Dedifferentiated amniotic fluid mesenchymal stem cell (primary cell): ENCODE data around the gene ARGLU1.
"Not testable (repeated sequence)": the region's sequence is repeated elsewhere in the genome, so short reads cannot be mapped to it uniquely, and the experiment has no call there.

Experiments
- DNase-seq: peaks from one replicate; pipeline ENCODE4 v3.0.0-alpha.2; 2016; ENCODE audit errors: extremely low spot score

ARGLU1 gene, protein sequence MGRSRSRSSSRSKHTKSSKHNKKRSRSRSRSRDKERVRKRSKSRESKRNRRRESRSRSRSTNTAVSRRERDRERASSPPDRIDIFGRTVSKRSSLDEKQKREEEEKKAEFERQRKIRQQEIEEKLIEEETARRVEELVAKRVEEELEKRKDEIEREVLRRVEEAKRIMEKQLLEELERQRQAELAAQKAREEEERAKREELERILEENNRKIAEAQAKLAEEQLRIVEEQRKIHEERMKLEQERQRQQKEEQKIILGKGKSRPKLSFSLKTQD

DNA sequence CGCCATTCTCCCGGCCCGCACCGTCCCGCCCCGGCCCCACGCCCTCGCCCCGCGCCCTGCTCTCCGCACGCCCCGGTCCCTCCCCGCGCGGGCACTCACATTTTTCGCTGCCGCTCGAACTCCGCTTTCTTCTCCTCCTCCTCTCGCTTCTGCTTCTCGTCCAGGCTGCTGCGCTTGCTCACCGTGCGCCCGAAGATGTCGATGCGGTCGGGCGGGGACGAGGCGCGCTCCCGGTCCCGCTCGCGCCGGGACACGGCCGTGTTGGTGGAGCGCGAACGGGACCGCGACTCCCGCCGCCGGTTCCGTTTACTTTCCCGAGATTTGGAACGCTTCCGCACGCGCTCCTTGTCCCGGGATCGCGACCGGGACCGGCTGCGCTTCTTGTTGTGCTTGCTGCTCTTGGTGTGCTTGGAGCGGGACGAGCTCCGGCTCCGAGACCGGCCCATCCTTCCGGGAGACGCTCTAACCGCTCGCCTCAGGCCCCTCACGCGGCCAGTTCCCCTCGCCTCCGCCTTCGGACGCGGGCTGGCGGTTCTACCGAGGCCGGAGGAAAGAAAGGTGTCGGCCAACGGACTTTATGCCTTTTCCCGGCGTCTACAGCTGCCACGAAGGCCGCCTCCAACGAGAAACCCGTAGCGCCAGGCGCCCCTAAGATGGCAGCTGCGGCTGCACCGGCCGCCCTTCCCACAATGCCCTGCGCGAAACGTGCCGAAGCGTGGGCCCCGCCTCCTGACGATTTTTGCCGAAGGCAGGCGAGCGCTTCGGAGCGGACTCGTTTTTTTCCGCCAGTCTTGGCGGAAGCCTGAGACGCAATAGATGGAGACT, at the start of gene ARGLU1:
Gene ARGLU1 (minus strand): TSS at position 664 of the 825 bp plus-strand sequence. CDS start 218 bp downstream, at position 446.
- peak; percentile 93 for DNase-seq

DNA sequence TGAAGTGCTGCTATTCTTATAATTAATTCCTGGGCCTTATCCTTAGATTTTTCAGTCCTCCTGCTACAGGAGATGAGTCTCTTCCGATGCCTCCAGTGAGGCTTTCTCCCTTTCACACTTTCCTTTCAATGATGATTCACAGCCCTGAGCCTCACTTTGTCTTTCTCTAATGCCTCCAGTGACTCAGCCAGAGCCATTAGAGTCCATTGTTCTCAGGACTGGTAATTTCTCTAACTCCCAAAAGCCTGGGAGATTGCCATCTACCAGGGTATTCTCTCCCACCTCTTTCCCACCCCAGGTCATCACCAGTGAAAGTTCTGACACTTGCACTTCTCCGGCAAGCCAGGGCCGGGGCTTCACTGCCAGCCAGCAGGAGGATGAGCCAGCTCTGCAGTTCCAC, 49.6 kb upstream of the ARGLU1 start:
- no peak for DNase-seq

DNA sequence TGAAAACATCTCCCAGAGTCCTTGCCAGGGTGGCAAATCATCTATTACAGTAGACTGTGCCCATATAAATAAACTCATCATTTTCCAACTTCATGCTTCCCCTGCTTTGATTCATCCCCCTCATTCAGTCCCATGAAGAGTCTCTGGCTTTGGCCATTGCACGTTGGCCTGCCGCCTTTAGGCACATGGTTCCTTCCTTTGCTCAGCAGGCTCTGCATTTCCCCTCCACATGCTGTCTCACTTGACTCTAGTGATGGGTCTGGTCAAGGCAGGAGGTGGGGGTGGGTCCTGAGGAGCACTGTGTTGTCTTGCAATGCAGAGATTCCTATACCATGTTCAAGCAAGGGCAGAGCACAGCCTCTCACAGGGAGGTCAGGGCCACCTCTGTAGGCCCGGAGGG, 48.8 kb upstream of the ARGLU1 start:
- no peak for DNase-seq

DNA sequence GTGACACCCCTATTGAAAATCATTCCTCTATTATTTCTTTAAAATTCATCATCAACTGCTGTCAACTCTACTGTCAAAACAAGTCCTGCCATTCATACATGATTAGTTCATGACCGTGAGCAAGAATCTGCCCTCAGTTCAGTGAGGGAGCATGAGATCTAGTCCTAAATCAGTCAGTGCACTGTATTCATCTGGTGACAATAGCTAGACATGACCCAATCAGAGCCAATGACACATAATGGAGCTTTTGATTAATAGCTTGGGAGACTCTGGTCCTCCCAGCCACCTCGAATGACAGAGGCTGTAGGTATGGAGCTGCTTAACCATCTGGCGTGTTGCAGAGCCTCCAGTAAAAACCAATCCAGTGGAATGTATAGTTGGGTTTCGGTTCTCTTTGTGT, 46.9 kb upstream of the ARGLU1 start:
- no peak for DNase-seq

DNA sequence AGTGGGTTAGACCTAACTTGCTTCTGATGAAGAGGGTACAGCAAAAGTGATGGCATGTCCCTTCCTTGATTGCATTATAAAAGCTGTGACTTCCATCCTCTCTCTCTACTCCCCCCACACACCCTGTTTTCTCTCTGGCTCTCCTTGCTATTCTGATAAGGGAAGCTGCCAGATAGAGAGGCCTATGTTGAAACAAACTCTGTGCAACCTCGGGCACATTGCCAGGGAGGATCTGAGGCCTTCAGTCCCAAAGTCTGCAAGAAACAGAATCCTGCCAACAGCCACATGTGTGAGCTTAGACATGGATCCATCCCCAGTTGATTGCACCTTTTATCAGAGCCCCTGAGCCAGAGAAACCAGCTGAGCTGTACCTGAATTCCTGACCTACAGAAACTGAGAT, 44.8 kb upstream of the ARGLU1 start:
- no peak for DNase-seq

DNA sequence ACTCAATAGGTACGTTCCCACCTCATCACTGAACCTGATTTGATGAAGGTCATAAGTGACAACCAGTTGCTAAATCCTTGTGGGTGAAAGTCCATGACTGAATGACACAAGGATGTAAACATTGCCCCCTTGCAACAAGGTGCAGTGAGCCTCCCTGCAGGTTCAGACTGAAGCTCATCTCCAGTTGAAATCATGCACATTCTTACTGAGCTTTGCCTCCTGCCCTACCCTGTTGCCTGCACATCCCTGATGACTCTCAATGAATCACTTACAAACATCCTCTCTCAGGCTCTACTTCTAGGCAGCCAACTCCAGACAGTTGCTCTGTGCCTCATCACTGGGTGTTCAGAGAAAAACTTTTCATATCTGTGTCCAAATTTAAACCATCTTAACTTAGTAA, 42.5 kb upstream of the ARGLU1 start:
- DNase-seq: no peak

DNA sequence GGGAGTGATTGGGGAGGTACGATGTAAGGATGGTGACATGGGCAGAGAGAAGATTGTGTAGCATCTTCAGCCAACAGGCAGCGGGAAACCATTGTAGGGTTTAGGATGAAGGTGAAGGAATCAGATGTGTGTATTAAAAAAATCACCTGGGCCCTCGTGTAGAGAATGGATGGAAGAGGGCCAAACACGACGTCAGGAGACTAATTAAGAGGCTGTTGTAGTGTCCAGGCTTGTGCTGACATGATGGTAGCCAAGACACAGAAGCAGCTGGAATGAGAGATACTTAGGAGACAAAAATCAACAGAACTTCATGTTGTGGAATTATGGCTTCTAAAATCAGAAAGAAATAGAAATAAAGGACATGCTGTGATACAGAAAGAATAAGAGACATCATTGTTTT, 41.2 kb upstream of the ARGLU1 start:
- DNase-seq: no peak

DNA sequence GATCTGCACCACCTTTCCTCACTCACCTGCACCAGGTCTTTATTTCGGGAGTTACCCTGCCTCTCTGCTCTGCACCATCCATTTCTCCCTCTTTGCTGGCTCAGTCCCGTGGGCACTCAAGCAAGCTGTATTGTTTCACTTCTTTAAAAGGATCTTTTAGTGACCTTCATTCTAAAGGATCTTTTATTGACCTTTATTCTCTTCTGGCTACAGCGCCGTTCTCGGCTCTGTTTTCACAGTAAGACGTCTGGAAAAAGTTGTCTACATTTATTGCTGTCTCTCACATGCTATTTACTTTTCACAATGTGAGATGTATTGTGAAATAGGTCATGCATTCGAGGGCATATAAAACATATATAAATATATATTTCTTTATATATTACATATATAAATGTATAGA, 35.6 kb upstream of the ARGLU1 start:
- DNase-seq: no peak

DNA sequence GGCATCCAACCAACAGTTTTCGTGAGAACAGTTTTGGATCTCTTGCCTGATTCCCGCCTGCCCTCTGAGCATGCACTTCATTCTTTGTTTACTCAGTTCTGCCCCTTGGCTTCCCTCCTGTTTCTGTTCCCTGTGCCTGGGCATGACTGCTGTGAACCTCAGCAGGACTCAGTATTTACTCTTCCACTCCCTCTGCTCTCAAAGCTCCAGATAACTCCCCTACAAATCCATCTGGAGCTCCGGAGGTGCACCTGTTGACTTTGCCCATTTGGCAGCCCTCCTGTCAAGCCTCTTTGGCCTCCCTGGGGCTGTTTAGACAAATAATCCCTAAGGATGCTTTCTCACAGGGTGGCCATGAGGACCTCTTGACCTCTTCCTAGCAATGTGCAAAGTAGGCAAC, 34.2 kb upstream of the ARGLU1 start:
- no peak for DNase-seq

DNA sequence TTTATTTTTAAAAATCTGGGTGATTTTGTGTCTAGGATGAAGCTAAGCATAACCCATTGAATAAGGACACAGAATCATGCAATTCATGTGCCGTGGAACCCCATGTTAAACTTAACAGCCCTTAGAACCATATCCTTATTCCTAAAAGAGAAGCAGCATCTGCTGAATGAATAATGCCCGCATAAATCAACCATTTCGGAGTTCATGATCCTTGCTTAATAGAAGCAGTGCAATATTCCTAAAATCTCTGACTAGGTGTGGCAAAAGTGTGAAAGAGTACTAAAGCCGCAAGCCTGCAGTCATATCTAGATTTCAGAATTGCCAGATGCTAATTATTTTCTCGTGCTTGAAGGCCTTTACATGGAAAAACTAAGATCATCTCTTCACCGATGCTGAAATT, 33.6 kb upstream of the ARGLU1 start:
- DNase-seq: no peak

DNA sequence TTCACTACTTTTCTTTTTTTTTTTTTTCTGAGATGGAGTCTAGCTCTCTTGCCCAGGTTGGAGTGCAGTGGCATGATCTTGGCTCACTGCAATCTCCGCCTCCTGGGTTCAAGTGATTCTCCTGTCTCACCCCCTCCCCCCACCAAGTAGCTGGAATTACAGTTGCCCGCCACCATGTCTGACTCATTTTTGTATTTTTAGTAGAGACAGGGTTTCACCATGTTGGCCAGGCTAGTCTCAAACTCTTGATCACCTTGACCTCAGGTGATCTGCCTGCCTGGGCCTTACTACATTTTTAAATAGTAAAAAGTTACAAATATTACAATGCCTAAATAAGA, 32.8 kb upstream of the ARGLU1 start:
- not testable (repeated sequence) for DNase-seq

DNA sequence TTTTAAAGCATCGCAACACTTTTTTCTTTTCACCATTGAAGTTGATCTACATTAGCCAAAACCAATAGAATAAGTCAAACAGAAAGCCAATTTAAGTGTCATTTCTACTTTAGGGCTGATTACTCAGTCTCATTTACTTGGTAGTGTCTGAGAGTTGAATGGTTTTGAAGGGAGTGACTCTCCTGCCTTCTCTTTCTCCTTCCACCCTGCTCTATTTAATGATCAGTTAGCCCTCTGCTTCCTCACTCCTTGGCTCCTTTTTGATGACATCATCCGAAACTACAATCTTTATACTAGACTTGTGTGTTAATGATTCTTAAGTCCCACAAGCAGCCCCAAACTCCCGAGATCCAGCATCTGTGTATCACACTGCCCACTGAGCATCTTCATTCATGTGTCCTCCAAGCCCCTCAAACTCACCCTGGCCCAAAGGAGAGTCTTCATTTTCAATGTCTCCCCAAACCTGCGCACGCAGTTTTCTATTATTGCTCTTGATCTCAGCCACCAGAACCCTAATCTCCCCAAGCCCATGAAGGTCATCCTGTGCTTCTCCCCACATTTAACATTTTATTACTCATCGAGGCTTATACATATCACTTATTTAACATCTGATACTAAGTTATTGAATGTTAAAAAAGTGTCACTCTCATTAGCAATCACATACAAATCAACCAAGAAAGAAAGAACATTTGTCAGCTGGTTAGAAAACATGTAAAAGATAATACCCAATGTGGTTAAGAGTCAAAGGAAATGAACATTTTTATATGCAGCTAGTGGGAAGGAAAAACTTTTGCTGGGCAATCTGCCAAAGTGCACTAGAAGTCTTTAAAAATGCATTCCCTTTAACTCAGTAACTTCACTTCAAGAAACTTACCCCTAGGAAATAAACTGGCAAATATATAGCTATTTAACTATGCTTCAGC, 32.2 kb upstream of the ARGLU1 start:
- DNase-seq: peak; percentile 71

DNA sequence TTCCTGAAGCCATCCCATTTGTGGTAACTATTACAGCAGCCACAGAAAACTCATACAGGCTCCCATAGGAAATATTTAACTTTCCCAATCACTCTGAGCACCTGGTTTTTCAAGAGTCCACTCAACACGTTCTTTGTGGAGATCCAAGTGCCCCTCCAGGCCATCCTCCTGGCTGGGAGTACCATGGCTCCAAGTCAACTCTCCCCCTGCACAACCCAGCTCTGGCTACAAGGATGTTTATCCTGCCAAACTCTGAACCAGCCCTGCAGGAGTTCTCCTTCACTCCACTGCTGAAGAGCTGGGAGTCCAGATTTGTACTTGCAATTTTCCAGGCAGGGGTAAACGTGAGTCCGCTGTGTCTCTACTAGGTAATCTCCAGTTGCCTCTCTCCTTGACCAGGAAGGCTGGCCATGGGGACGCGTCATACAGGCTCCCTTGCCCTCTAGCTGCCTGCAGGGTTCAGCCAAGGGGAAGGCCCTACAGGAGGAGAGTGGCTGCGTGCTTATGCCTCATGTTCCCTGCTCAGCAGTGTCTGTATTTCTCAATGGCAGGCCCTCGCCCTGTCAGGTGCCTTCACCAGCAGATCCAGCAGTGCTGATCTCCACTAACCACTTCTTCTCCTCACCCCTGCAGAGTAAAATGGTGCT, 29.9 kb upstream of the ARGLU1 start:
- DNase-seq: no peak

DNA sequence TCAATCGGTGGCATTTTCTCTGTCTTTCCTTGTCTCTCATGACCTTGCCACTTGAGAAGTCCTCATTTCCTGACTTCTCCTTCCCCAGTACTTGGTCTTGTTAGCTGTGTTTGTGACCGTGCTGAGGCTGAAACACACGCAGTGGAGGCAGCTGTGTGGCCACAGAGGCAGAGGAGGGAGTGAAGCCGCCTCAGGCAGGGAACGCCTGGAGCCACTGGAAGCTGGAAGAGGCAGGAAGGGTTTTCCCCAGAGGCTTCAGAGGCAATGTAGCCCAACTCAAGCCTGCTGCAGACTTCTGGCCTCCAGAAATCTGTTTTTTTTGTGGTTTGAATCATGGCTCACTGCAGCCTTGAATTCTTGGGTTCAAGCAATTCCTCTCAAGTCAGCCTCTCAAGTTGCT, 29.2 kb upstream of the ARGLU1 start:
- DNase-seq: no peak

DNA sequence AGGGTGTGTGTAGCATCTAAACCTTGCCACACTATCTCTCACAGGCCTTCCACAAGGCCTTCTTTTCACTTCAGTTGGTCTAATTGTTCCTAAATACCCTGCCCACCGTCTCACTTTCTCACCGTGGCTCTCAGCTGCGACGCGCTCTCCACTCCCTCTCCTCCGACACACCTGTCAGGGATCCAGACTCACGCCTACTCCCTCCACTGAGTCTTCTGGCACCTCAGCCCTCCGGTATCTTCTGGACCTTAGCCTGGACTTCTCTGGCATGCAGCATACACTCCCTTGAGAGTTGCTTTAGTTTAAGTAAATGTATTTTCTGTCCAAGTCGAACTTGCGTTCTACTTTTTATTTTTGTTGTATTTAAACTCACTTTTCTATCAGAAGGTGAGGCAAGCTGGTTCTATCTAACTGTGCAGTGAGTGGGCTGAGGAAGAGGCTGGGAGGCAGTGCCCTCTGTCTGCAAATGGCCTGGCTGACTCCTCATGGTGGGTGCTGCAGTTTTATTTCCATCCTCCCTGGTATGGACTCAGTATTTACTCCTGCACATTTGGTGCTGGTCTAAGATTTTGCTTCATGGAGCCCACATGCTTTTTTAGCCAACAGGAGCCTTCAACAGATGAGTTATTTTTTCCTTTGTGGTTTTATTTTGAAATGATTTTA, 28.5 kb upstream of the ARGLU1 start:
- DNase-seq: no peak

DNA sequence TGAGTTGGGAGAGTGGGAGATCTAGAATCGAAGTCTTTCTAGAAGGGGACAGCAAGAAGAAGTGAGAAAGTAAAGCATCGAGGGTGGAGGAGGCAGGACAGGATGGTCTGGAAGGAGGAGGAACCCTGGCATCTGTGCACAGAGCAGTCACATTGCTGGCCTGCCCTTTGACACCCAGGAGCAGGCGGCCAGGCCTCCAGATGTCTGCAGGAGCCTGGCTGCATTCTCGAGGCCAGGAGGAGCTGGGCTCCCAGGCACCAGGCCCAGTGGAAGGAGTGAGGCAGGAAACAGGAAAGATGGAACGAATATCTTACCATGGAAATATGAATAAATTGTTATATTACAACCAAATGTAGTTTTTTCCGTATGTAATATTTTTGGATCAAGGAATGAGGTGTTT, 27.7 kb upstream of the ARGLU1 start:
- DNase-seq: no peak

DNA sequence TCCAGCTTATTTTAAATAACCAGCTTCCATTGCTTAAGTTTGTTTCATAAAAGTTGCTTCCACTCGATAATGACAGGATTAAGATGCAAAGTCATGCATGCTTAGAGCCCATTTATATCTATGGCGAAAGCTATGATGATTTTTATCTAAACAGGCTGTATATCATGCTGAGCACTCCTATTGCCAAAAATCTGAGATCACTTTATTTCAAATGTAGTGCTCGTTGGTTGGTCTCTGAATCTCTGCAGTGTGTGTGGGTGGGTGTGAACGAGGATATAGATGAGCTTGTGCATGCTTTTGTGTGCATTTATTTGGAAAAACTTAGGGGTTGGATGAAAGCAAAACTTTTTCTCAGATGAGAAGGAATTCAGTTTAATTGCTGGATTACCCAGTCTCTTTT, 27.0 kb upstream of the ARGLU1 start:
- DNase-seq: no peak

DNA sequence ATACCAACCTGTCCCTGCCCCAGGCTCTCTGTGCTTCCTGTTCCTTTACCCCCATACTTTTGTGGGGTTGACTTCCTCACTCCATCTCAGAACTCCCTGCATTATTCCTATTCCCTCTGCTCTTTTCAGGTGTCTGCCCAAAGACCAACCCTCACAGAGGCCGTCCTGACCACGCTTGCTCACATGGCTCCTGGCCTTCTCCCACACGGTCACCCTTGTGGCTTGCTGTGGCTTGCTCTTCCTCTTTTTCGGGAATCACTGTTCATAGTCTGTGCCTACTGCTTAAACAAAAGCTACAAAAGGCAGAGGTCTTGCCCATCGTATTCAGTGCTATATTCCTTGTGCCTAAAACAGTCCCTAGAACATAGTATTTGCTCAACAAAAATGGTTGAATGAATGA, 25.2 kb upstream of the ARGLU1 start:
- DNase-seq: no peak

DNA sequence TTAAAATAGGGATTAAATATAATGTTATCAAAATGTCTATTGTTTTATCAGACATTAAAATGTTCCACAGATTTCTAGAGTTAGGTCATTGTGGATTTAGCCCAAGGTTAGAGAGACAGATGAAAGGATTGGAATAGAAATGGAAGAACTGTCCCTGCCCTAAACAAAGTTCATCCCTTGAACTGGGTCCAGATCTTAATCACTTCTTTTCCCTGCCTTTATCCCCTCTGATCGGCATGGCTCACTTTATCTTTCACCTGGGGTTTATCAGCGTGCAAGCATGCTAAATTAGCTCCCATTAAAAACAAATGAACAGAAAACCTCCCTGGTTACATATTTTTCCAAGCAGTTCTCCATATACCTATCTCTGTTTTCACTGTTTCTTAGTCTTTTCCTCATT, 23.4 kb upstream of the ARGLU1 start:
- DNase-seq: no peak

DNA sequence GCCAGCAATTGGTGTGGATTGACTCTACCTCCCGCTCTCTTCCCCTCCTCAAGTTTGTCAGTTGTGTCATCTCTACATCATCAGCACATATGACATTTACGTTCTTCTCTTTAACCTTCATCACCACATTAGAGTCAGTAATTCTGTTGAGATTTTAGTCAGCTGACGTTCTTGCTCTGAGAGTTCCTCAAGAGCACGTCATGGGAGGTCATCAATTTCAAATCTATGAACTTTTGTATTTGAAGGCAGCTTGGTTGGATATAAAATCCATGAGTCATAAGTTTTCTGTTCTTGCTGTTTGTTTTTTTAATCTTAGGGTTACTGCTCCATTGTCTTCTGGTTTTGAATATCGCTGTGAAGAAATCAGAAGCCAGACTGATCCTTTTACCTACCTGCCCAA, 21.8 kb upstream of the ARGLU1 start:
- no peak for DNase-seq

DNA sequence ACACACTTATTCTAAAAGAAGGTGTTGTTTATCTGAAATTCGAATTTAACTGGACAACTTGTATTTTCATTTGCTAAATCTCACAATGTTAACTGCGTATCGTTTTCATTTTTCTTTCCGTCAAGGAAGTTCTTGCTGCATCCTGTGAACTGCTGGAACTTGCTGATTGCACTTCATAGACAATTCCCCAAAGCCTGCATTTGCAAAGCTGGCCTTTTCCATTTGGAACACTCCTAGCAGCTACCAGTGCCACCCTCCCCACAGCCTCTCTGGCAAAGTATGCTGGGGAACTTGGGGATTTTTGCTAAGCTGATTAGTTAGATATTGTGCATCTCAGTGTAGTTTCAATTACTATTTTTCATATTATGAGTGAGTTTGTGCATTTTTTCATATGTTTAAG, 20.4 kb upstream of the ARGLU1 start:
- DNase-seq: no peak
